HG02938 (cell line): ENCODE measurements around the gene ING4.

Experiments
- ATAC-seq: cut with Tn5 transposase; IDR thresholded peaks from one replicate; pipeline ENCODE4 v1.9.1; 2021; ENCODE audit warnings: mild to moderate bottlenecking, moderate library complexity; ENCODE audit not compliant: unreplicated experiment

ING4 gene

GRCh38 chr12:6635856-6636531 lies 26.9 kb downstream of the ING4 start, which contains the start of gene LPAR5:
TSS of gene LPAR5 (minus strand) at chr12:6635959. CDS start at chr12:6621248, 14,711 bp downstream.
- ATAC-seq: no peak

GRCh38 chr12:6635375-6635855 lies 27.5 kb downstream of the ING4 start:
- ATAC-seq: no peak

- ATAC-seq: peak; percentile 60
Observed at GRCh38 chr12:6632026-6632983, 30.6 kb downstream of the ING4 start.

- ATAC-seq: no peak
Observed at GRCh38 chr12:6631549-6631961, 31.4 kb downstream of the ING4 start.

GRCh38 chr12:6630736-6631135 lies 32.2 kb downstream of the ING4 start:
- no peak for ATAC-seq

GRCh38 chr12:6627616-6628015 lies 35.3 kb downstream of the ING4 start:
- ATAC-seq: no peak

GRCh38 chr12:6626654-6627283 lies 36.1 kb downstream of the ING4 start:
- no peak for ATAC-seq

- no peak for ATAC-seq
Observed at GRCh38 chr12:6620885-6621274, 42.0 kb downstream of the ING4 start.

GRCh38 chr12:6620137-6620884 lies 42.6 kb downstream of the ING4 start:
- ATAC-seq: no peak

- ATAC-seq: no peak
Observed at GRCh38 chr12:6618483-6619225, 44.3 kb downstream of the ING4 start.

GRCh38 chr12:6615802-6616201 lies 47.1 kb downstream of the ING4 start:
- no peak for ATAC-seq

GRCh38 chr12:6614513-6615172 lies 48.3 kb downstream of the ING4 start:
- no peak for ATAC-seq

- no peak for ATAC-seq
Observed at GRCh38 chr12:6613776-6614512, 49.0 kb downstream of the ING4 start.

- ATAC-seq: no peak
Observed at GRCh38 chr12:6613015-6613775, 49.7 kb downstream of the ING4 start.

GRCh38 chr12:6612652-6613014 lies 50.3 kb downstream of the ING4 start:
- ATAC-seq: no peak

- ATAC-seq: no peak
Observed at GRCh38 chr12:6612247-6612646, 50.7 kb downstream of the ING4 start.

GRCh38 chr12:6608592-6609281 lies 54.2 kb downstream of the ING4 start:
- no peak for ATAC-seq
